Measurements from ENCODE around the gene CPOX. TPM values are rescaled to one million over a fixed set of nuclear protein-coding genes. Genes with fewer than 3 reads are reported as not detected.

The CPOX gene
- total RNA-seq, 6 experiments from 2014 or later: 18.0 to 27.6 (median 19.6) TPM

DNA sequence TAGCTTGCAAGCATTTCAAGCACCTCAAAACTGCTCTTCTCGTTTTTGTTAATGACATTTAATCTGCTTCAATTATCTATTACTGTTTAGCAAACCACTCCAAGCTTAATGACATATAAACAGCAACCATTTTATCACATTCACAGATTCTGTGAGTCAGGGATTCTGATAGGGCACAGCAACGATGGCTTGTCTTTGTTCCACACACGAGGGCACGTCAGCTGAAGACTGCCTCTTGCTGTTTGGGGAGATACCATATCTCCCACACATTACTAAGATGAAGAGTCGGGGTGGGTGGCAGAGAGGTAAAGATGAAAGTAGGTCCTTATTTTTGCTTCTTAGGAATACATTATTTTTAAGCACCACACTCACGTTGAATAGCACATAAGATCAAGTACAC lies 19.3 kb downstream of the CPOX start:
- Mint-ChIP-seq H3K27me3 (ENCODE audit: insufficient read depth) (peaks cover 4% of the 10 kb centered on the region; the same call in 1 of the 2 replicates), H3K4me3 (no peak overlapping the region), H3K36me3 (ENCODE audit: low read depth) (peaks cover 7% of the 10 kb centered on the region; the same call in 1 of the 2 replicates), H3K9me3 (no peaks in the 10 kb centered on the region), H3K27ac (no peak overlapping the region), H3K4me1 (ENCODE audit: low read depth) (peaks cover 34% of the 10 kb centered on the region)
- no peak for DNase-seq
- TF ChIP-seq, protein P1, sequence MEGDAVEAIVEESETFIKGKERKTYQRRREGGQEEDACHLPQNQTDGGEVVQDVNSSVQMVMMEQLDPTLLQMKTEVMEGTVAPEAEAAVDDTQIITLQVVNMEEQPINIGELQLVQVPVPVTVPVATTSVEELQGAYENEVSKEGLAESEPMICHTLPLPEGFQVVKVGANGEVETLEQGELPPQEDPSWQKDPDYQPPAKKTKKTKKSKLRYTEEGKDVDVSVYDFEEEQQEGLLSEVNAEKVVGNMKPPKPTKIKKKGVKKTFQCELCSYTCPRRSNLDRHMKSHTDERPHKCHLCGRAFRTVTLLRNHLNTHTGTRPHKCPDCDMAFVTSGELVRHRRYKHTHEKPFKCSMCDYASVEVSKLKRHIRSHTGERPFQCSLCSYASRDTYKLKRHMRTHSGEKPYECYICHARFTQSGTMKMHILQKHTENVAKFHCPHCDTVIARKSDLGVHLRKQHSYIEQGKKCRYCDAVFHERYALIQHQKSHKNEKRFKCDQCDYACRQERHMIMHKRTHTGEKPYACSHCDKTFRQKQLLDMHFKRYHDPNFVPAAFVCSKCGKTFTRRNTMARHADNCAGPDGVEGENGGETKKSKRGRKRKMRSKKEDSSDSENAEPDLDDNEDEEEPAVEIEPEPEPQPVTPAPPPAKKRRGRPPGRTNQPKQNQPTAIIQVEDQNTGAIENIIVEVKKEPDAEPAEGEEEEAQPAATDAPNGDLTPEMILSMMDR (IDR thresholded peaks at IDR 0.05): no peak

DNA sequence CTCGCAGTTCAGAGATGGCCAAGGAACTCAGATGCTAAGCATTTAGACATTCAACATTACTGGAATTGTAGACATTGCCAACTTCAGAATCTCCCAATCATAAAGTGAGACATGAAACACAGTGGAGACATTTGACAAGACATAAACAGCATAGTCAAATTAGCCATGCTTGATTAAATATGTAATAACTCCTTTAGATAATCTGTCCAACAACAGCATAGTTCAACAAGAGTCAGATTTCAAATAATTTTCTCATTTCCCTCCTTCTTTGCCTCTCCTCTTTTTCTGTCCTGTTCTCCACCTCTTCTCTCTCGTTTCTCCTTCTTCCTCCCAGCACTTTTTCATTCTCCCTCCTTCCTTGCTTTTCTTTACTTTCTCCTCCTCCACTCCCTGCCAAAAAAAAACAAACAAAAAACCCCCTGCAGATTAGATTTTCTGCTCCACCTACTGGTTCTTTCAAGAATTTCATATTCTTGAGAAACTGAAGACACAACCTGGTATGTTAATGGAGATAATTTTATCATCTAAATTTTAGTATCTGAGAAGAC lies 20.2 kb downstream of the CPOX start:
- Mint-ChIP-seq H3K4me1 (ENCODE audit: low read depth) (peaks cover 26% of the 10 kb centered on the region), H3K36me3 (ENCODE audit: low read depth) (no peaks in the 10 kb centered on the region), H3K27ac (no peak overlapping the region), H3K4me3 (no peak overlapping the region), H3K9me3 (no peaks in the 10 kb centered on the region), H3K27me3 (ENCODE audit: insufficient read depth) (peaks cover 4% of the 10 kb centered on the region; the same call in 1 of the 2 replicates)
- TF ChIP-seq, protein P1 (IDR thresholded peaks at IDR 0.05): peak; percentile 80
- no peak for DNase-seq

DNA sequence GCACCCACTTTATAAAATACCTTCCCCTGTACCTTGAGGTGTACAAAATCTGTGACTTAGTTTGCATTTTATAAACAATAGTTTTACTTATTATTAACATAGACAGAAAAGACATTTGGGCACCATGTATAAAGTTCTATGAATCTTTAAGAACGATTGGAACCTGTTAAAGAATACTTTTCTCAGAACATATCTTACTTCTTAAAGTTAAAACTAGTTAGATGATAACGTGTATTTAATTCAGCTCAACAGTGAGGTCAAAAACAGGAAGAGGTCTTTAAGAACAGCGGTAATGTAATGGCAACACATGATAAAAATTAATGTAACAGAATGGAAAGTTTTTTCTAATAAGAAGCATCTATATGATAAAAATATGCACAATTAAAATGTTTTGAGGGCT lies 25.0 kb downstream of the CPOX start:
- DNase-seq: no peak
- Mint-ChIP-seq H3K4me3 (no peak overlapping the region), H3K36me3 (ENCODE audit: low read depth) (no peaks in the 10 kb centered on the region), H3K27ac (no peak overlapping the region), H3K4me1 (ENCODE audit: low read depth) (peaks cover 29% of the 10 kb centered on the region), H3K27me3 (ENCODE audit: insufficient read depth) (peaks cover 4% of the 10 kb centered on the region; the same call in 1 of the 2 replicates), H3K9me3 (no peaks in the 10 kb centered on the region)
- TF ChIP-seq, protein P1 (IDR thresholded peaks at IDR 0.05): no peak

GRCh38 chr3:98567666-98568270 lies 25.6 kb downstream of the CPOX start:
- H3K27ac Mint-ChIP-seq: no peak overlapping the region
- DNase-seq: no peak
- H3K4me3 Mint-ChIP-seq: no peak overlapping the region
- no peaks in the 10 kb centered on the region for H3K9me3 Mint-ChIP-seq
- no peaks in the 10 kb centered on the region for H3K36me3 Mint-ChIP-seq (ENCODE audit: low read depth)
- H3K4me1 Mint-ChIP-seq (ENCODE audit: low read depth): peaks cover 30% of the 10 kb centered on the region
- TF ChIP-seq, protein P1 (IDR thresholded peaks at IDR 0.05): no peak
- peaks cover 5% of the 10 kb centered on the region; the same call in 1 of the 2 replicates for H3K27me3 Mint-ChIP-seq (ENCODE audit: insufficient read depth)

DNA sequence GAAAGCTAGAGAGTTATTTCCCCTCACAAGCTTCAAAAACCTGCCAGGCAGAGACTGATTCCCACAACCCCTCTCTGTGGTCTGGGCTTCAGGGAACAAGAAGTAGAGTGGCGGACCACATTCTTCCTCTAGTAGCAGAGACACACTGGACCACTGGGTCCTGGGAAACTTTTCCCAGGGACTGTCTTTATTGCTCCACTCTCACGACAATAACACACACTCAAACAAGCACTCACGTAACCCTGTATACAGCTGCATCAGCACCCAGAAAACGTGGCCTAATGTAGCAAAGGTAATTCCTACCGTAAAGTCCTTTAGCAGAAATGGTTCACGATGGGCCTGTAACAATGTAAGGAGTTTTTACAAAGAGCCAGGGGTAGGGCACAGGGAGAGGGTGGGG lies 27.6 kb downstream of the CPOX start:
- no peak for DNase-seq
- Mint-ChIP-seq H3K9me3 (no peaks in the 10 kb centered on the region), H3K27ac (no peak overlapping the region), H3K27me3 (ENCODE audit: insufficient read depth) (peaks cover 5% of the 10 kb centered on the region; the same call in 1 of the 2 replicates), H3K4me1 (ENCODE audit: low read depth) (peaks cover 39% of the 10 kb centered on the region), H3K36me3 (ENCODE audit: low read depth) (no peaks in the 10 kb centered on the region), H3K4me3 (no peak overlapping the region)
- TF ChIP-seq, protein P1 (IDR thresholded peaks at IDR 0.05): no peak

Measured in HFFc6 (cell line).